HG02981 (cell line): Measurements from ENCODE around the gene HOXA5.

Experiments
- ATAC-seq: cut with Tn5 transposase; IDR thresholded peaks from one replicate; pipeline ENCODE4 v1.9.1; 2021; ENCODE audit warnings: mild to moderate bottlenecking, moderate library complexity; ENCODE audit not compliant: unreplicated experiment

Gene HOXA5

DNA sequence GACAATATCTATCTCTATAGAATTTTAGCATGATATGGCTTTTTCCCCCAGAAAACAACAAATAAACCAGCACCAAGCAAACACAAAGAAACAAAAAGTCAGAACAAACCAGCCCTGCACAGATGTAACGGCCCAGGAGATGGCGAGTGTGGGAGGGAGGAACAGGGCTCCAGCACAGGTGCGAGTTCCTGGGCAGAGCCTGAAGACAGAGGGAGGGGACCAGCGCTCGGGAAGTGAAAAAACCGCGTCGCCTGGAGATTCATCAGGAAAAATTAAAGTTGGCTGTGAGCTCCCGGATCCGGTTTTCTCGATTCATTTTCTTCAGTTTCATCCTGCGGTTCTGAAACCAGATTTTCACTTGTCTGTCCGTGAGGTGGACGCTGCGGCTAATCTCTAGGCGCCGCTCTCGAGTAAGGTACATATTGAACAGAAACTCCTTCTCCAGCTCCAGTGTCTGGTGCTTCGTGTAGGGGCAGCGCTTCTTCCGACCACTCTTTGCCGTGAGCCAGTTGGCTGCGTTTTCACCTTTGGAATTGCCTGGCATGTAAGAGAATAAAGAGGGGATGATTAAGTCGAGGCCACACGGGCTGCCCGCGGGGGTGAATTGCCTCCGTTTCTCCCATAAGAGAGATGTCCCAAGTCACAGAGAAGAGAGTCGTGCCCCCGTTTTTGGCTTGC is 28.3 kb upstream of the HOXA5 start:
- no peak for ATAC-seq

DNA sequence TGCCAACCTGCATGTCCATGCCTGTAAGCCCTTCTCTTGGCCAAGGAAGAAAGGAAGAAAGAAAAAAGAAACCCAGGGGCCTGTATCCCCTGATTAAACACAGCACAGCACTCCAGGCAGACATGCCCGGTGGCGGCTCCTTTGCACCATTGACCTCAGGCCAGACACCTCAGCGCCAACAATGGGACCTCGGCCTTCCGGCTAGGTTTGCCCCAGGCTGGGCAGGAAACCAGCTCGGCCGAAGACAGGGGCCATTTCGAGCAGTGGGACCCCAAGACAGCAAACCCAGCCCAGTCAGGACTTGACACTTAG is 27.8 kb upstream of the HOXA5 start:
- ATAC-seq, result no peak

DNA sequence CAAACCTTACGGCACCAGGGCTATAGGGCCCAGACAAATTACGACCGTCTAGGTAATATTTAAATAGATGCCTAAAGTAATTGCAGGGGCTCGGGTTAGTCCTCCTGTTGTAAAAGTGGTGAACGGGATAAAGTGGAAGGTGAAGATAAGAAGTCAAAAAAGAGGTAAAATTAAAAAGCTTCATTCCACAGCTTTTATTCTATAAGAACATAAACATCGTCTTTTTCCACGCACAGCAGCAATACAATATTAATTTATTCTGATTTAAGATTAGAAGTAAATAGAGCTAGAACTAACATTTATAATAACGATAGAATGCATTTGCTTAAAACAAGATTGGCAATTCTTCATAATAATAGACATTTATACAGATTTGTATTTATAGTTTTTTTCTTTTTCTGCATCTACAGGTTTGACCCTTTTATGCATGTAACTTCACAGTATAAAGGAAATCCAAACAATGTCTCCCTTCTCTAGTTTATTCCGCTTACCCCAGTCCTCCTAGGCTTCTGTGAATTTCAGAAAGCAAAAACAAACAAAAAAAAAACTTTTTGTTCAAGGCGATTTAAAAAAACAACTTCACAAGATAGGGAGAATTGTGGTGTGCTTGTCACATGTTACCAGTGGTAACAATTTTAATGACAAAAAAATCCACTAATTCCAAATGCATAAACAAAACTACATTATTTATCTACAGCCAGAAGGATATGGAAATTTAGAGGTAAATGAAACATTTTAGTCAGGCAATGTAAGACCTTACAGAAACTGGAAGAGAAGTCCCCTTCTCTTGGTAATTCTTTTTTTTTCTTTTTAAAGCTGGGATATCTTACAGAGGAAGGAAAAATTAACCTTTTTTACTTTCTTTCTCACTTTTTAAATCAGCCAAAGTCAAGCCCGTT is 27.2 kb upstream of the HOXA5 start:
- no peak for ATAC-seq

DNA sequence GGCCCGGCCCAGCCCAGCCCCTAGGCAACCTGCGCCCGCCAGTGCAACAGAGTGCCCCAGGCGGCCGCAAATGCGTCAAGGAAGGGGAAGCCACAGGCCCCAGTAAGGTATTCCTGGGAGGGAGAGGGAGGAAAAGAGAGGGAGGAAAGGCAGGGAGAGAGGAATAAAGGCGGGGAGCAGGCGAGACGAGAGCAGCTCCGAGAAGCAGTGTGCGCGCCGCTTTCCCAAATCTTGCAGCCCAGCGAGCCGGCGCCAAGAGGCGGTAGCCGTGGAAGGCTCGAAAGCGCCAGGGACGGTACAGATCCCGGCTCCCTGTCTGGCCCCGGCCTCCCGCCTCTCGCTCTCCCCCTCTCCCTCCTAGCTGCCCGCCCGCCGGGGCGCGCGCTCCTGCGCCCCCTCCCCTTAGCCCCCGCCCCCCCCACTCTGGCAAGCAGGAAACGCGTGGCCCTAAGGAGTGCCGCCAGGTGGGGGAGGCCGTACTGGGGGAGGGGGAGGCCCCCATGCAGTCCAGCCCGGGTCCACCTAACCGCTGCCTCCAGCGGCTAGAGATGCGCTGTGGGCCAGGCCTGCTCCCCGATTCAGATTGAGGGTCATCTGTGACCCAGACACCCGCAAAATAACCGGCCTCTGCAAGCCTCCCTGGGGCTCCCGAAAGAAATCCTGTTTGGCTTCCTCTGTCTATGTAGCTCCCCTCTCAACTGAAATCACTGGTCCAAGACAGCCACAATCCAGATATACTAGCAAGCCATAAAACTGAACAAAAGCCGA is 26.4 kb upstream of the HOXA5 start:
- no peak for ATAC-seq

DNA sequence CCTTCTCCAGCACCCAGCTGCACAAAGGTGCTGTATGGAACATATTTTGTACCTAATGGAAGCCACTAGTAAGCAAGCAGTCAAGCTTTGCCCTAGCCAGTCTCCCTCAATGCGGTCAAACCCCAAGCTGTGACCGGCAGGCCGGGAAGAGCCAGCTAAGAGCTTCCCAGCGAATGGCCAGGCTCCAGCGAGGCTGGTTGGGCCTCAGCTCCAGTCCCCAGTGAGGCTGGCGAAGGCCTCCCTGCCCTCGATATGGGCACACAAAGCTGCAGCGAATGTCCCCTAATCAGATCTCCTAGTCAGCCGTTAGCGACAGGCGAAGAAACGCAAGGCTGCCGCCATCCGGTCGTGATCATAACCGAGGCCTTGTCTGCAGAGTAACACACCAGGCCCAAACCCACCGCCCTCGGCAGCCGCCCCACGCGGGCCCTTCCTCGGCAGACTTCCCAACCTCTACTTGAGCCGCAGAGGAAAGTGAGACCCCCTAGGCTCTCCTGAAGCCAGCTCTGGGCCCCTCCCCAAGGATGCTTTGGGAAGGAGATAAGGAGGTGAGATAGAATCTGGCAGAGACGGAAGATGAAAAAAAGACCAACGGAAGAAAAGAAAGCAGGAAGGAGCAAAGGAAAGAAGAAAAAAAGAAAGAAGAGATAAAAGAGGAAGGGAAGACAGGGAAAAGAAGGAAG is 24.9 kb upstream of the HOXA5 start:
- ATAC-seq, result no peak

DNA sequence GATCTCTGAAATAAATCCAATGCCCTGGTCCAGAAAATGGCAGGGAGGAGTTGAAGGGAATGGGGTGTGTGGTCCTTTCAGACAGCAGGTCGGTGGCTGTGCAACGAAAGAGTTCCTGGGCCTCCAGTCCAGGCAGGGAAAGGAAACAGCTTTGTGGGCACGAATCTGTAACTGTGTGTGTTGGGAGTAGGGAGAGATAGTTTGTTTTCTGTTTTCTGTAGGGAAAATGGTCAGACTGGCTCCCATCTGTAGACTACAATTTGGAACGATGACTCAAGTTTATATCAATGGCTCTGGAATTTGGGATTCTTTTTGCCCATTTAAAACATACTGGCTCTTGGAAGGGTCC is 24.4 kb upstream of the HOXA5 start:
- no peak for ATAC-seq

DNA sequence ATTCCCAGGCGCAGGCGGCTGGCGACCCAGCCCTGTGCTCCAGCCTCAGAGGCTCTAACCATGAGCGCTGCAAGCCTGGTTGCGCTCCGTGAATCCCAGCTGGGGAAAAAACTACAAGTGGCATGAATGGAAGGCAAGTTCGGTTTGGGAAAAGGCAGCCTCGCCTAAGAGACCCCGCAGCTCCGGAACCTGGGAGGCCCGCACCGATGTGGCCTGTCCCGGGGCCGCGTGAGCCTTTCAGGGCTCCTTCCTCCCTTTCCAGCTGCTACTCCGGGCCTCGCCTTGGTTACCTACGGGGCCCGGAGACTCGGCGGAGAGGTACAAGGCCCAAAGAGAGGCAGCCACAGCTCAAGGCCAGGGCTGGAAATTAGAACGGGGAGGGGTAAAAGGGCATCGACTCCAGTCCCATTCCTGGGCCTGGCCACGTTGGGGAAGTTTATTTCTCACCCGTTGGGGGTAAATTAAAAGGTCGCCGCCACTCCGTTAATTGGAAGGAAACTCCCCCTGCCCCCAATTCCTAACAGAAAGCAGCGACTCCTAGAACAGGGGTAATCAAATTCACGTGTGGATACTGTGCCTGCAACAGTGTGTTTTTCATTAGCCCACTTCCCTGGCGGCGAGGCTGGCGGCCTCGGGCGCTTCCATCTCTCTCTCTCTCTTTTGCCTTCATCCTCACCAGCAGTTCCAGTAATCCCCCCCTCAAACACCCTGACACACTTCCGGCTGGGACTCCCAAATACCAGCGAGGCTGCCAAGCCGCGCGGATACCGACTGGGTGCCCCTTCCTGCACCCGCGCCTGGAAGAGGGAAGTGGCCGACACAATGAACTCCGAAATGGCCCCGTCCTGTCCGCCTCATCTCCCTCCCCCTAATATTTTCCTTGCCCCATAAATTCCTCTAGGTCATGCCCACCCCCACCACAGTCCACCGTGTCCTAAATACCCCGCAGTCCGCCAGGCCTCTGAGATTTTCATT is 23.3 kb upstream of the HOXA5 start:
- ATAC-seq, result no peak

DNA sequence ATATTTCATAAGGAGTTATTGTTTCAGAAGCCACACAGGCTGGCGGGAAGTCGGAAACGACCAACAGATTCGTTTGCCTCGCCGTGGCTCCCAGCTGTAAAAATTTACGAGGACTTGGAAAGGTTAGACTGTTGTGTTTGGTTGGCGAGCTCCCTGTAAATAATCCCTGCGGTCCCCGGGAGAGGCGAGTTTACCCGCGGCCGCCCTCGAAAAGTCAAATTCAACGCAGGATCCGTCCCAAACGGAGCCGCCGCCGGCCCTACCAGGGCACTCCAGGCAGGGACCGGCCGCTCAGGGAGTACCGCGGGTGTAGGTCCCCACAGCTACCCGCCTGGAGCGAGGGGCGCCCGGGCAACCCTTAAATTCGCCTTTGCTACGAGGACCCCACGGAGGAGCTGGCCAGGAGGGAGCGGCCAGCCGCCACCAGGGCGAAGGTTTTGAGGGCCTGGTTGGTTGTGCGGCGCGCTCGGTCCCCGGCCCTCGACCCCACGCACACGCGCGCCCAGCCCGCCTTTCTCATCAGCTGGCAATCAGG is 22.6 kb upstream of the HOXA5 start:
- no peak for ATAC-seq

DNA sequence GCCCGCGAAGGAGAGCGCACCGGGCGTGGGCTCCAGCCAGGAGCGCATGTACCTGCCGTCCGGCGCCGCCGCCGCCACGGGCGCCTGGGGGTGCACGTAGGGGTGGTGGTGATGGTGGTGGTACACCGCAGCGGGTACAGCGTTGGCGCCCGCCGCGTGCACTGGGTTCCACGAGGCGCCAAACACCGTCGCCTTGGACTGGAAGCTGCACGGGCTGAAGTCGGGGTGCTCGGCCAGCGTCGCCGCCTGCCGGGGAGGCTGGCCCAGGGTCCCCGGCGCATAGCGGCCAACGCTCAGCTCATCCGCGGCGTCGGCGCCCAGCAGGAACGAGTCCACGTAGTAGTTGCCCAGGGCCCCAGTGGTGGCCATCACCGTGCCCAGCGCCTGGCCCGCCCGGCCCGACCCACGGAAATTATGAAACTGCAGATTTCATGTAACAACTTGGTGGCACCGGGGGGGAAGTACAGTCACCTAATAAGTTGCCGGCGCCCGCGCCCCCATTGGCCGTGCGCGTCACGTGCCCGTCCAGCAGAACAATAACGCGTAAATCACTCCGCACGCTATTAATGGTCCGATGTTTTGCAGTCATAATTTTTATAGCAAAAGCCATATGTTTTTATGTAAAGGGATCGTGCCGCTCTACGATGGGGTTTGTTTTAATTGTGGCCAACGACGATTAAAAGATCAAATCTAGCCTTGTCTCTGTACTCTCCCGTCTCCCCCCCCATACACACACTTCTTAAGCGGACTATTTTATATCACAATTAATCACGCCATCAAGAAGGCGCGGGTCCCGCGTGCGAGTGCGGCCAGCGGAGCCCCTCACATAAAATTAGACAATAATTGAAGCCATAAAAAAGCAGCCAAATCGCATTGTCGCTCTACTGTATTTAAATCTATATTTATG is 21.9 kb upstream of the HOXA5 start, which contains the start of gene HOXA9:
HOXA9 (minus strand) TSS at position 449 of the 907 bp plus-strand sequence; CDS start at position 369, 80 bp downstream.
- ATAC-seq, result no peak

DNA sequence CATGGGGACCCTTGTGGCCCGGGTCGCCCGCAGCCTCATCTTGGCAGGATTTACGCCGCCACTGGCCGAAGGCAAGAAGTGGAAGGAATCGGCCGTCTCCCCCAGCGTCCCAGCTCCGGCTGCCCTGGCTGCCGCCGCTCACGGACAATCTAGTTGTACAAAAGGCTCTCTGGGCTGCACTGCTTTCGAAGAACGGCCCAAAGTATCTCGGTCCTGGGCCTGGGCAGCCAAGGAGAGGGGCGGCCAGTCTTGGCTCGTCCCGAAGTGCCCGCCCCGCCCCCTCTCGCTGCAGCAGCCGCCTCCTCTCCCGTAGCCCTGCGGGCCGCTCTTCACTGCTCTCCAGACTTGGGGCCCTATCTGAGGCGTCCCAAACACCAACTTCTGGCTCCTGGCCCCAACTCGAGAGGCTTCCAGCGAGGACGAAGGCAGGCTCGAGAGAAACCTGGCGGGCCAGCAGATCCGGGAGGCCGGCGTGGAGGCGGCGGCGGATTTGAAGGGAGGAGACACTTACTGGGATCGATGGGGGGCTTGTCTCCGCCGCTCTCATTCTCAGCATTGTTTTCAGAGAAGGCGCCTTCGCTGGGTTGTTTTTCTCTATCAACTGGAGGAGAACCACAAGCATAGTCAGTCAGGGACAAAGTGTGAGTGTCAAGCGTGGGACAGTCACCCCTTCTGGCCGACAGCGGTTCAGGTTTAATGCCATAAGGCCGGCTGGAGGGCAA is 21.0 kb upstream of the HOXA5 start:
- no peak for ATAC-seq

DNA sequence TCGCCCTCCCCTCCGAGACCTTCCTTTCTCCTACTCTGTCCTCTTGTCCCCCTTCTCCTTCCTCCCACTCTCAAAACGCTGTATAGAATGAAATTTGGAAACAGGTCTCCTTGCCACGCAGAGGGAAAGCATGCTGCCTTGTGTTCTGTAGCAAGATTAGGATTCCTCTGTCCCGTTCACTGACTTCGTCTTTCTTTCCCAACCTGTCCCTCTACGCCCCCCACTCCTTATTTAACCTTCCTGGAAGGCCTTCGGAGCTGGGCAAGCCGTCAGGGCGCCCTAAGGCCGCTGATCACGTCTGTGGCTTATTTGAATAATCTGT is 20.5 kb upstream of the HOXA5 start:
- ATAC-seq, result no peak

DNA sequence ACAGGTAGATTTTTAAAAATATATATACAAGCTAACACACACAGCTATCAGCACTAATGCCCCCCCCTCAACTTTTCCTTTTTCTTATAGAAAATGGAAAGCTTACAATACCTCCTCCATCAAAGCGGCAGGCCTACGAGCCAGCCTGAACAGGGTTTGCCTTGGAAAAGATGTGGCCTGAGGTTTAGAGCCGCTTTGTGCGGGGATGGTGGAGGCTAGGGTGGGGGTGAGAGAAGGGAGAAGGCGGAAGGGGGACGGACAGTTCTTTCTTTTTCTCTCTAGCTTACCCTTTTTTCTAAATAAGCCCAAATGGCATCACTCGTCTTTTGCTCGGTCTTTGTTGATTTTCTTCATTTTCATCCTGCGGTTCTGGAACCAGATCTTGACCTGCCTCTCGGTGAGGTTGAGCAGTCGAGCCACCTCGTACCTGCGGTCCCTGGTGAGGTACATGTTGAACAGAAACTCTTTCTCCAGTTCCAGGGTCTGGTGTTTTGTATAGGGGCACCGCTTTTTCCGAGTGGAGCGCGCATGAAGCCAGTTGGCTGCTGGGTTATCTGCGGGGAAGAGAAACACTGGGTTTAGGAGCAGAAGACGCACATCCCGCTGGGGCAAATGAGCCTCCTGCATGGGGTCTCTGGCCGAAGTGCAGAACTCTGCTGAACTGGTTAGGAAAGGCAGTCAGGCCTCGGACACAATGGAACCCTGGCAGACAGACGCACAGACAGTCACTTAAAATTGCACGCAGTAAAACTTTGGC is 20.0 kb upstream of the HOXA5 start:
- no peak for ATAC-seq

DNA sequence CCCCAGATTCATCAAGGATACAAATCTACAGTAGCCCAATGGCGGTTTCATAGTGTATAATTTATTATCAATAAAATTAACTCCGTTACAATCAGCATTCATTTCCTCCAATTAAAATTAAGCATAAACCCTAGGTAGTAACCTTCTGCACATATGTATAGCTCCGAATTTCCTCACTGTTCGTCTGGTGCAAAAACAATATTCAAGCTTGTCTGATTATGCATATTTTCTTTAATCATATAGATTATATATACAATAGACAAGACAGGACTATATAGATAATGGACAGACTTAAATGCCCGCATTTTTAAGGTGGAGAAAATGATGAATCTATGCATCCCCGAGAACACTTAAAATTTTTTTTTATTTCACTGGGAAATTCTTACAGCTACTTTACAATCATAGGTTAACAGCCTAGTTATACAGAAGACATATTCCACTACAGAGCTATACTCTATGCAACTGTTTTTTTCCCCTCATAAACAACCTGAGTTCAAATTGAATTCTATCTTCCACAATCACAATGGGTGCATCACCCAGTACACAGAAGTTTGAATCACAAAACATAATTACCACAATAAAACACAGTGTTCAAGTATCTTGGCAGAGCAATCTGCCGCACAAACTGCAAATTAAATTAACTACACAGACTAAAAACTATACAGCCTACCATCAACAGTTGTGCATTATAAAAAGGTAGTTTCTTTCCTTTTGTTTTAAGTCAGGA is 19.2 kb upstream of the HOXA5 start:
- ATAC-seq, result no peak

DNA sequence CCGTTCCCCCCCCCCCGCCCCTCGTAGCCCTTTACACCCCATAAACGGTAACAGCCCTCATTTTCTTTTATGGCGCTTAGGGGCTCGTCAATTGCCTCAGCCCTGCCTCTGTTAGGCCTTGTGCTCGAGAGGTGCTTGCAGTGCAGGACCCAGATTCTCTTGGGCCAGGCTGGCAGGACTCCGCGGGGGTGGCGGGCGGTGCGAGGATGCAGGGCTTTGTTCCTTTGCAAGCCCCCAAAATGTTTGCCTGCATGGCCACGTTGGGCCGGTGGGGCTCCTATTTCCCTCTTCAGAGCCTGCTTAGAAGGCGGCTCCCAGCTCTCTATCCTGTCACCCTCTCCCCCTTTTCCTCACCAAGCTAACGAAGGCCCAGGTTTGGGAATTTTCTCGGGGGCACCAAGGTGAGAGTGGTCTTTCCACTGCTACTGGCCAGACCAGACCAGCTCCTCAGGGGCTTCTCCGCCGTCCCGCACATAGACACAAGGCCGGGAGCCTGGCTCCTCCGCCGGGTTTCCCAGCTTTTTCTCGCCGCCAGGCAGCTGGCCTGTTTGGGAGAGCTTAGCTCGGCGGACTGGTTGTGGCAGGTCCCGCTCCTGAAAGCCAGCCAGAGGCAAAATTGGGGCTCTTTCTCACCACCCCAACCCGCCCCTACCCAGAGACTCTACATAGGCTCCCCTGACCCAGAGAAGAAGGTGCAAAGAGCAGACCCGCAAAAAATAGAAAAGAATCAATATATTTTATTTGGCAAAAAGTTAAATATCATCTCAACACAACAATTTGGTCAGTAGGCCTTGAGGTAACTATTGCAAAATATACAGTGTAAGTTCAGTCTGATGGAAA is 18.5 kb upstream of the HOXA5 start:
- ATAC-seq, result no peak

DNA sequence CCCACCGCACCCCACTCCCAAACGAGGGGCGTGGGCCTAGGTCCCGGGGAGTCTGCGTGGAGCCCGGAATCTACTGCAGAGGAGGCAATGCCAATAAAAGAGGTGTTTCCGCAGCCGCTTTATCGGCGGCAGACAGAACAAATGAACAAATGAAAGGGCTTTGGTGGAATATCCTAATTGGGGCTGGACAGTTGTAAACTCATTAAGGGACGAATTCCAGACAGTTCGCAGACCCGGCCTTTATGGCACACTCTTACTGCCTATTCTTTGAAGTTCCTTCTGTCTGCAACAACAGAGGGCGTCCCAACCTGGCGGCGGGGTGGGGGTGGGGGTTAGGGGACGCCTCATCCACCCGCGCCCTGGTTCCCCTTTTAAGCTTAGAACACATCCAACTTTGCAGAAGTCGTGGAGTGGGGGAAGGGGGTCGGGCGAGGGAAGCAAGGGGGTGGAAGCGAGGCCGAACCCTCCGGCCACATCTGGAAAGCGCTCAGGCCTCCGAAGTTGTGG is 17.8 kb upstream of the HOXA5 start:
- no peak for ATAC-seq
